ENCODE measurements around the gene TACC2.

Gene TACC2

DNA sequence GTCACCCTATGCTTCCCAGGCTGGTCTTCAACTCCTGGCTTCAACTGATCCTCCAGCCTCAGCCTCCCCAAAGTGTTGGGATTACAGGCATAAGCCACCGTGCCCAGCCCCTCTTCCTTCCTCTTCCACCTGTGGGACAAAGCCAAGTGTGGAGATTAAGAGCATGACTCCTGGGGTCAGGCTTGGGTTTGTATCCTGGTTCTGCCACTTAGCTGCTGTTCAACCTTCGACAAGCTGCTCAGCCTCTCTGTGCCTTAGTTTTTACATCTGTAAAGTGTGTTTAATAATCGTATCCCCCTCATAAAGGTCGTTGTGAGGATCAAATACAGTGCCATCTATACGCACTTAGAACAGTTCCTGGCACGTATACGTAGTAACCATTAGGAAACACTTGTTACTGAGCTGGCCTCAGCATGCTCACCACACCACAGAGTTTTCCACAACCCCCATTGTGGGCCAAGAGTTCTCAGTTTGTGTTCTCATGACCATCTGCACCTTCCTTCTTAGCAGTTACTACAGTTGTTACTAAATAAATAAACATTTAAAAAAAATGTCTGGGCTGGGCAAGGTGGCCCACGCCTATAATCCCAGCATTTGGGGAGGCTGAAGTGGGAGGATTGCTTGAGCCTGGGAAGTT lies 141.6 kb downstream of the TACC2 start:
- no peak for DNase-seq (ENCODE audit: low read depth)
- TF ChIP-seq CTCF (IDR thresholded peaks at IDR 0.05; ENCODE audit: control insufficient read depth, extremely low read depth, insufficient read depth), result no peak

DNA sequence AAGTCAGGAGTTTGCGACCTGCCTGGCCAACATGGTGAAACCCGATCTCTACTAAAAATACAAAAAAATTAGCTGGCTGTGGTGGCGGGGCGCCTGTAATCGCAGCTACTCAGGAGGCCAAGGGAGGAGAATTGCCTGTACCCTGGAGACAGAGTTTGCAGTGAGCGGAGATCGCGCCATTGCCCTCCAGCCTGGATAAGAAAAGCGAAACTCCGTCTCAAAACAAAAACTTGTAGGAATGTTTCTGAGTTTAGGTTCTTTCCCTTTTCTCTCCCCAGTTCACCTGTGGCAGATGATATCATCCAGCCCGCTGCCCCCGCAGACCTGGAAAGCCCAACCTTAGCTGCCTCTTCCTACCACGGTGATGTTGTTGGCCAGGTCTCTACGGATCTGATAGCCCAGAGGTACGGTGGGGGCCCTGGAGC lies 143.4 kb downstream of the TACC2 start:
- no peak for TF ChIP-seq CTCF (IDR thresholded peaks at IDR 0.05; ENCODE audit: control insufficient read depth, extremely low read depth, insufficient read depth)
- no peak for DNase-seq (ENCODE audit: low read depth)
- no peak overlapping the region for H3K4me3 ChIP-seq (ENCODE audit: low read depth, low read length)

More for the DNA sequence above, 141.6 kb downstream of the TACC2 start:
- H3K4me3 ChIP-seq (ENCODE audit: low read depth, low read length), result no peak overlapping the region

GRCh38 chr10:122132882-122133565 lies 144.1 kb downstream of the TACC2 start:
- no peak for TF ChIP-seq CTCF (IDR thresholded peaks at IDR 0.05; ENCODE audit: control insufficient read depth, extremely low read depth, insufficient read depth)
- DNase-seq (ENCODE audit: low read depth), result no peak
- no peak overlapping the region for H3K4me3 ChIP-seq (ENCODE audit: low read depth, low read length)

GRCh38 chr10:122135251-122136025 lies 146.5 kb downstream of the TACC2 start:
- H3K4me3 ChIP-seq (ENCODE audit: low read depth, low read length), result no peak overlapping the region
- DNase-seq (ENCODE audit: low read depth), result no peak
- TF ChIP-seq CTCF (IDR thresholded peaks at IDR 0.05; ENCODE audit: control insufficient read depth, extremely low read depth, insufficient read depth), result no peak

- DNase-seq (ENCODE audit: low read depth), result no peak
- TF ChIP-seq CTCF (IDR thresholded peaks at IDR 0.05; ENCODE audit: control insufficient read depth, extremely low read depth, insufficient read depth), result no peak
Observed at GRCh38 chr10:122138831-122139625, 150.1 kb downstream of the TACC2 start.

GRCh38 chr10:122139627-122140170 lies 150.7 kb downstream of the TACC2 start:
- H3K4me3 ChIP-seq (ENCODE audit: low read depth, low read length), result no peak overlapping the region
- no peak for DNase-seq (ENCODE audit: low read depth)
- no peak for TF ChIP-seq CTCF (IDR thresholded peaks at IDR 0.05; ENCODE audit: control insufficient read depth, extremely low read depth, insufficient read depth)

More at GRCh38 chr10:122138831-122139625, 150.1 kb downstream of the TACC2 start:
- no peak overlapping the region for H3K4me3 ChIP-seq (ENCODE audit: low read depth, low read length)

Data from LNCaP clone FGC (cell line).